ENCODE results near the gene NAA15.
"Not testable (repeated sequence)": the region's sequence is repeated elsewhere in the genome, so short reads cannot be mapped to it uniquely, and the experiment has no call there.

Gene NAA15

DNA sequence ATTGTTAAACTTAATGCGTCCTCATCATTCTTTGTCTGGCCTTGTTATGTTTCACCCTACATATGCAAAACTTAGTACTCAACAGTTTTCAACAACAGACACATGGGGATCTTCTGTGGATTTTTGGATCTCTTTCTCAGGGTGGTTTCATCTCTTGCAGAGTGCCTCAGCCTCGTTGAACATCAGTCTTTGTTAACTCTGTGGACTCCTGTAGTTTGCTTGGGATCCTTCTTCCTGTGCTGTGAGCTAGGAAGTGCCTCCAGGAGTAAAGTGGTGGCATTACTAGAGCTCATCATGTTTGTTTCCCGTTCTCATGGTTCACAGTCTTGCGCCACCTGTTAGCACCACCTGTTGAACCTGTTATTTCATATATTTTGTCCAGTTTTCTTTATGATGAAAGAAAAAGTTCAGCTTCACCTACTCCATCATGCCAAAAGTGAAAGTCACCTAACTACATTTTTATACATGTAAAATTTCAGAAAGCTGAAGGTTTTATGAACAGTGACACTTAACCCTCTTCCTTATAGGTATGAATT, 28.4 kb downstream of the NAA15 start:
- no peak for DNase-seq
- in situ Hi-C loops (cut with MboI; ENCODE audit: low pct_unique_long_range_greater_than_20kb, low sequenced_read_pairs), result no loop called here

DNA sequence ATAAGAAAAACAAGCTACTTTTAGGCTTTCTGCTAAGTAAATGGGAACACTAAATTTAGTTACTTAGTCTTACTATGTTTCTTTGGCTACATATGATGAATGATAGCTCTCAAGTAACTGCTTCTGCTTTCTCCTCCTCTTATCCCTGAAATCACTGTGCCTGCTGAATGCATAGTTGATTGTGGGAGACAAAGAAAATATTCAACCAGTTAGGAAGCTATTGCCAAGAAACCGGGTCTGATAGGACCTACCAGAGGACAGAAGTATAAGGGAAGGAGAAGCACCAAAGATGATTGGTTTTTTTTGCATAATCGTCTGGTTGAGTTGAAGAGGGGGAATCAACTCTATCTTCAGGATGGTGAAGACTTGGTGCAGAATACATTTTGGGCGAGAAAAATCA, 29.0 kb downstream of the NAA15 start:
- no peak for DNase-seq
- in situ Hi-C loops (cut with MboI; ENCODE audit: low pct_unique_long_range_greater_than_20kb, low sequenced_read_pairs), result no loop called here

- DNase-seq, result no peak
- in situ Hi-C loops (cut with MboI; ENCODE audit: low pct_unique_long_range_greater_than_20kb, low sequenced_read_pairs), result no loop called here
These were observed 29.9 kb downstream of the NAA15 start for GRCh38 chr4:139331185-139331584.

GRCh38 chr4:139333046-139333445, 31.7 kb downstream of the NAA15 start:
- no peak for DNase-seq

DNA sequence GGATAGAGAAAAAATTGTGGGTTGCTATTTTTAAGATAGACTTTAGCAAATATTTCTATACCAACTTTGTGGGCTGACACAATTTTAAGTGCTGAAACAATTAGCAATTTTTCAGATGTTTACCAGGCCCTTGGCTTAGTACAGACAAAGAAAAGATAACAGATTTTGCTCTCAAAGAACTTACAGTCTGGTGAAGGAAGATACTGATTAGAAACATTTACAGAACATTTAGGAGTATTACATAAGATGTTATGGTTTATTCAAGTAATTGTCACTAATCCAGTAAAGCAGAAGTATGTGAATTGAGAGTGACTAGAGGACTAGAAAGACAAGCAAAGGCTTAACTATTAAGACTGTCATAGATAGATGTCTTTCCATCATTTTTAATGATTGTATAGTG, 36.3 kb downstream of the NAA15 start:
- no peak for DNase-seq

More at GRCh38 chr4:139333046-139333445, 31.7 kb downstream of the NAA15 start:
- in situ Hi-C loops (cut with MboI; ENCODE audit: low pct_unique_long_range_greater_than_20kb, low sequenced_read_pairs), result no loop called here

GRCh38 chr4:139361301-139361700, 60.0 kb downstream of the NAA15 start:
- no peak for DNase-seq
- in situ Hi-C loops (cut with MboI; ENCODE audit: low pct_unique_long_range_greater_than_20kb, low sequenced_read_pairs), result no loop called here

More for the DNA sequence above, 36.3 kb downstream of the NAA15 start:
- in situ Hi-C loops (cut with MboI; ENCODE audit: low pct_unique_long_range_greater_than_20kb, low sequenced_read_pairs), result no loop called here

GRCh38 chr4:139367421-139368090, 66.3 kb downstream of the NAA15 start:
- in situ Hi-C loops (cut with MboI; ENCODE audit: low pct_unique_long_range_greater_than_20kb, low sequenced_read_pairs), result no loop called here
- no peak for DNase-seq

DNA sequence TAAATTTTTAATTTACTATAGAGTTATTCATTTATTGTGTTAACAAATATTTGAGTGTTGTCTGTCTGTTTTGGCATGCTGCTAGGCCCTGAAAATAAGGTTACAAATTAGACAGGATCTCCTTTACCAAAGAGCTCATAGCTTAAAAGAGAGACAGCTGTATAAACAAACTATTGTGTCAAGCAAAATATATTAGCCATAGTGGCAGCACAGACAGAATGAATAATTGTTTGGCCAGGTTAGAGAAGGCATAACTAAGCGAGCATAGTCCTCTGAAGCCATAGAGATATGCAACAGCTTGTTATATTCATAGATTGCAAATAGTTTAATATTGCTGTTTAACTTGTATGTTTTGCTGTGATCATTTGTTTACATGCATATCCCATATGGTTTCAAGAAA, 67.7 kb downstream of the NAA15 start:
- in situ Hi-C loops (cut with MboI; ENCODE audit: low pct_unique_long_range_greater_than_20kb, low sequenced_read_pairs), result no loop called here
- no peak for DNase-seq

GRCh38 chr4:139374251-139374650, 72.9 kb downstream of the NAA15 start:
- DNase-seq, result no peak
- in situ Hi-C loops (cut with MboI; ENCODE audit: low pct_unique_long_range_greater_than_20kb, low sequenced_read_pairs), result no loop called here

- DNase-seq, result no peak
- in situ Hi-C loops (cut with MboI; ENCODE audit: low pct_unique_long_range_greater_than_20kb, low sequenced_read_pairs), result no loop called here
These were observed 85.1 kb downstream of the NAA15 start for GRCh38 chr4:139386421-139386820.

- in situ Hi-C loops (cut with MboI; ENCODE audit: low pct_unique_long_range_greater_than_20kb, low sequenced_read_pairs), result no loop called here
- no peak for DNase-seq
These were observed 87.8 kb downstream of the NAA15 start for GRCh38 chr4:139389102-139389501.

DNA sequence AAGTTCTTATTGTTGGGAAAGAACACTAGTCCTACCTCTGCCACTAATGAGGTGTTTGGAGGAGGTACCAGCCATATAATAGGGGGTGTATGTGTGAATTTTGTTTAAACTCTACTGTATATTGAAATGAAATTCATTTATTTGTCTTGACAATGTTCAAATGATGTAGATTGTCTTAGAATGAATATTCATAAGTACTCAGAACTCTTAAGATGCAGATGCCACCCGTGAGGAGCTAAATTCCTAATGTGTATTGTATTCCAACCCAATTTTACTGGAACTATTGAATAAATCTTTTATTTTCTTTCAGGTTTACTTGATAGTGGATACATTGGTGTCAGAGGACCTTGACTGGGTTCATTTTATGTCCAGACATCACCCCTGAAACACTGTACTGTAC, 88.7 kb downstream of the NAA15 start:
- in situ Hi-C loops (cut with MboI; ENCODE audit: low pct_unique_long_range_greater_than_20kb, low sequenced_read_pairs), result no loop called here
- no peak for DNase-seq

DNA sequence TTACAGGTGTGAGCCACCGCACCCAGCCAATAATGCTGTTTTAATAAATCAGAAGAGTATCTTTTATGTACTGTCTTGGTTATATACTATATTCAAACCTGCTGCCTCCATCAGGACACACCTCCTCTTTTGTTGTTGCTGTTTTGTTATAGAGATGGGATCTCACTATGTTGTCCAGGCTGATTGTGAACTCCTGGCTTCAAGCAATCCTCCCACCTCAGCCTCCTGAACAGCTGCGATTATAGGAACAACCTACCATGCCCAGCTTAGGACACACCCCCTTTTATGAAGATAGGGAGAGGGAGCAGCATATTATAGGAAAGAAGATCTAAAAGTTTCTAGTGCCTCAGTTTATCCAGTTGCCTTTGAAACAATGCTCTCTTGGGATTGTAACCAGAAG, 90.4 kb downstream of the NAA15 start:
- in situ Hi-C loops (cut with MboI; ENCODE audit: low pct_unique_long_range_greater_than_20kb, low sequenced_read_pairs), result no loop called here
- DNase-seq, result no peak

DNA sequence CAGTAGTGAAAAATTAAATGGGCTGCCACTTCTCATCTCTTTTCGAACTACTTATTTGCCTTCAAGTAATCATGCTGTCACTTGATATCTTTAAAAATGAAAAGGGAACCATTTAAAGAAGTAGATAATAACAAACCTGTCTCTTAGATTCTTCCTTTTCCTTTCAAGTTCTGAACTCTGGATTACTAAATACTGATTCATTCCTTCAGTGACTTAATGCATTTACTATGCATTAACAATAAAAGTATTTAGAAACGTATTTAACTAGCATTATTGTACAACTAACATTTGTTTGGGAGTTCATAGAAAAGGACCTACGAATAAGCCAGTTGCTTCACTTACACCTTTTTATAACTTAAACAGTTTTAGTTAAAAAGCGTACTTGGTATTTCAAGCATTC, 91.5 kb downstream of the NAA15 start:
- in situ Hi-C loops (cut with MboI; ENCODE audit: low pct_unique_long_range_greater_than_20kb, low sequenced_read_pairs), result no loop called here
- DNase-seq, result no peak

DNA sequence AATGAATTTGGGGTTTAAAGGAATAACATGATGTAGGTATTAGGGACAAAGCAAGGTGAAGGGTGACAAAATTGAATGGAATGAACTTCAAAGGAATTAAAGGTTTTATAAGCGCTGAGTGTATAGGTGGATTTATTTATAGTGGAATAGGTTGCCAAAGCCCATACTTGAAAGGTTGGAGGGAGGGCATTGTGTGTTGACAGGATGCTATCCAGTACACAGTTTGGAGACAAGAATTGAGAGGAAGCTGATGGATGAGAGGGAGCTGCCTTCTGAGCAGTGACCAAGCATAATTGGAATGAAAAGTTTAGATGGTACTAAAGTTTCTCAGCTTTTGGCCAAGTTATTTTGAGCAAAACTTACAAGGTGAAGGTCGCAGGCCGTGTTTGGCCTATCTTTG, 100.1 kb downstream of the NAA15 start:
- in situ Hi-C loops (cut with MboI; ENCODE audit: low pct_unique_long_range_greater_than_20kb, low sequenced_read_pairs), result no loop called here
- DNase-seq, result no peak

- in situ Hi-C loops (cut with MboI; ENCODE audit: low pct_unique_long_range_greater_than_20kb, low sequenced_read_pairs), result no loop called here
- DNase-seq, result no peak
These were observed 101.1 kb downstream of the NAA15 start for GRCh38 chr4:139402436-139402835.

GRCh38 chr4:139403462-139403861, 102.2 kb downstream of the NAA15 start:
- in situ Hi-C loops (cut with MboI; ENCODE audit: low pct_unique_long_range_greater_than_20kb, low sequenced_read_pairs), result no loop called here

DNA sequence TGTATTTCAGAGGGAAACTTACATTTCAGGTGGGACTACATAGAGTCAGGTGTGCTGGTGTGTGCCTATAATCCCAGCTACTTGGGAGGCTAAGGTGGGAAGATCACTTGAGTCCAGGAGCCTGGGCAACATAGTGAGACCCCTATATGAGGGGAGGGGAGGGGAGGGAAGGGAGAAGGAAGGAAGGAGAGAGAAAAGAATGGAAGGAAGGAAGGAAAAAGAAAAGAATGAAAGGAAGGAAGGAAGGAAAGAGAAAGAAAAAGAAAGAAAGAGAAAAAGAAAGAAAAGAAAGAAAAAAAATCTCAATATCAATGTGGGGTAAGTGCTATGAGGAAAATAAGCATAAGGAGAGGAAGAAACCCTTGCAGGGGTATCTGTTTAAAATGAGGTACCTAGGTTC, 109.0 kb downstream of the NAA15 start:
- DNase-seq, result no peak
- in situ Hi-C loops (cut with MboI; ENCODE audit: low pct_unique_long_range_greater_than_20kb, low sequenced_read_pairs), result no loop called here

More at GRCh38 chr4:139403462-139403861, 102.2 kb downstream of the NAA15 start:
- peak; percentile 43 for DNase-seq

GRCh38 chr4:139414671-139415210, 113.4 kb downstream of the NAA15 start:
- in situ Hi-C loops (cut with MboI; ENCODE audit: low pct_unique_long_range_greater_than_20kb, low sequenced_read_pairs), result not testable (repeated sequence)
- DNase-seq, result peak; percentile 66

- peak; percentile 54 for DNase-seq
- in situ Hi-C loops (cut with MboI; ENCODE audit: low pct_unique_long_range_greater_than_20kb, low sequenced_read_pairs), result no loop called here
These were observed 114.9 kb downstream of the NAA15 start for GRCh38 chr4:139416073-139416673.

All from KBM-7 (cell line).